CMK (cell line): ENCODE data around the gene PLXNA2.

ENCODE experiments used
- DNase-seq: peaks from one replicate; pipeline ENCODE4 v3.0.0-alpha.2; 2010; ENCODE audit warnings: low read depth

Gene PLXNA2

GRCh38 chr1:208118841-208119606, 125.2 kb downstream of the PLXNA2 start:
- DNase-seq, result no peak

- no peak for DNase-seq
Observed at GRCh38 chr1:208118306-208118705, 125.9 kb downstream of the PLXNA2 start.

GRCh38 chr1:208117826-208118225, 126.4 kb downstream of the PLXNA2 start:
- no peak for DNase-seq

GRCh38 chr1:208117409-208117808, 126.8 kb downstream of the PLXNA2 start:
- no peak for DNase-seq

- no peak for DNase-seq
Observed at GRCh38 chr1:208115924-208116640, 128.1 kb downstream of the PLXNA2 start.

GRCh38 chr1:208113011-208113410, 131.2 kb downstream of the PLXNA2 start:
- DNase-seq, result no peak

GRCh38 chr1:208112401-208112800, 131.8 kb downstream of the PLXNA2 start:
- DNase-seq, result no peak

- DNase-seq, result no peak
Observed at GRCh38 chr1:208111646-208112190, 132.5 kb downstream of the PLXNA2 start.

- no peak for DNase-seq
Observed at GRCh38 chr1:208110296-208110695, 133.9 kb downstream of the PLXNA2 start.

GRCh38 chr1:208108646-208109330, 135.4 kb downstream of the PLXNA2 start:
- DNase-seq, result no peak

- no peak for DNase-seq
Observed at GRCh38 chr1:208108213-208108608, 136.0 kb downstream of the PLXNA2 start.

- no peak for DNase-seq
Observed at GRCh38 chr1:208107425-208108212, 136.6 kb downstream of the PLXNA2 start.

- no peak for DNase-seq
Observed at GRCh38 chr1:208106218-208106617, 138.0 kb downstream of the PLXNA2 start.

- DNase-seq, result no peak
Observed at GRCh38 chr1:208105756-208106155, 138.4 kb downstream of the PLXNA2 start.

GRCh38 chr1:208103597-208104513, 140.3 kb downstream of the PLXNA2 start:
- DNase-seq, result no peak

GRCh38 chr1:208101661-208102431, 142.3 kb downstream of the PLXNA2 start:
- DNase-seq, result no peak

GRCh38 chr1:208100906-208101305, 143.3 kb downstream of the PLXNA2 start:
- DNase-seq, result no peak

GRCh38 chr1:208100106-208100505, 144.1 kb downstream of the PLXNA2 start:
- DNase-seq, result no peak

- DNase-seq, result no peak
Observed at GRCh38 chr1:208098773-208099172, 145.4 kb downstream of the PLXNA2 start.
